DMS53 treated with DMSO at 0.1 percent for 48 hours (cell line): ENCODE data around the gene MRC2.
A peak's percentile ranks its signal among the peaks of the same experiment; 100 is the strongest.

ENCODE experiments used
- DNase-seq: peaks from one replicate; lab custom pipeline; 2025; ENCODE audit not compliant: unreplicated experiment; lab: John Stamatoyannopoulos, UW

Gene MRC2

DNA sequence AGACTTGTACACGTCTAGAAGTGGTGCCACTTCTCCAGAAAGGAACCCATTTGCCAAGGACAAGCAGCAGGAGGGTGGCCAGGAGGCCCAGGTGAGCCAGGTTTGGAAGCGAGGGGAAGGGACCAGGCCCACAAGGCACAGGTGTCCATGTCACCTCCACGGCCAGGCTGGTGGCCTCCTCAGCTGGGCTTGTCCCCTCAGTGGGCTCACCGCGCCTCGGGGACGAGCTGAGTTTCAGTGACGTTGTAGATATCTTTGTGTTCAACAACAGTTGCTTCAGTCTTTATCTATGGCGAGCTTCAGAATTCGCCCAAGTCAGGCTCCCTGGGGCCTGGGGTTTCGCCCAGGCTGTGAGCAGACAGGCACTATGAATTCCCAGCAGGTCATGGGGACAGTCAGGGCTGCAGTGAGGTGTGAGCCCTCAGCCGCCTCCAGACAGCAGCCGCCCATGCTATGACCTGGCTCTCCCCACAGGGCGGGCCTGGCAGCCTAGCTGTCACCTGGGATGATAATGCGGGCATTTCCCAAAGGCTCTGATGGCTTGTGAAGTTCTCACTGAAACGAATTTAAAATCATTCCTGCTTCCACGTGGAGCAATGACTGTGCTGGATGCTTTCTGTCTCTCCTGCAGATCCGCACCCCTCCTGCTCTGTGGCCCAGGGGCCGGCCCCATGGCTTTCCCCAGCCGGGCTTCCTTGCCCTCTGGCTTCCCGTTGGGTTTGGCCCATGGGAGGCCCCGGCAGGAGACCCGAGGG, 89.5 kb downstream of the MRC2 start:
- no peak for DNase-seq

- DNase-seq = no peak
Measured at GRCh38 chr17:62717589-62717855, 90.1 kb downstream of the MRC2 start.

DNA sequence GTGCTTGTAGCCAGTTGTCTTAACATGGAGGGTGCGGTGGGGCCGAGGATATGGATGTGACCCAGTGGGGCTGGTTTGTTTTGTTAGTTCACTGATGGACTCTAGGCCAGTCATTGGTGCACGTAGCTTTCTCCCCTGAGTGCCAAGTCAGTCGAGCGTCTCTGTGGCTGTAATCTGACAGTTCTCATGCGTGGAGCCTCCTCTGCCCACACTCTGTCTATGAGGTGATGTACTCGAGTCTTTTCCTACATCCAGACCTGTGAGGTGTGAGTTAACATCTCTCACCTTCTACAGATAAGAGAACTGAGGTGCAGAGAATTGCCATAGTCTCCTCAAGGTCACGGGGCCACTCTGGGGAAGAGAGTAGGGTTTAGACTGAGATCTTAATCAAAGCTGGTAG, 90.4 kb downstream of the MRC2 start:
- DNase-seq = no peak

GRCh38 chr17:62718429-62718828, 91.0 kb downstream of the MRC2 start:
- DNase-seq = no peak

GRCh38 chr17:62719586-62719985, 92.1 kb downstream of the MRC2 start:
- no peak for DNase-seq

DNA sequence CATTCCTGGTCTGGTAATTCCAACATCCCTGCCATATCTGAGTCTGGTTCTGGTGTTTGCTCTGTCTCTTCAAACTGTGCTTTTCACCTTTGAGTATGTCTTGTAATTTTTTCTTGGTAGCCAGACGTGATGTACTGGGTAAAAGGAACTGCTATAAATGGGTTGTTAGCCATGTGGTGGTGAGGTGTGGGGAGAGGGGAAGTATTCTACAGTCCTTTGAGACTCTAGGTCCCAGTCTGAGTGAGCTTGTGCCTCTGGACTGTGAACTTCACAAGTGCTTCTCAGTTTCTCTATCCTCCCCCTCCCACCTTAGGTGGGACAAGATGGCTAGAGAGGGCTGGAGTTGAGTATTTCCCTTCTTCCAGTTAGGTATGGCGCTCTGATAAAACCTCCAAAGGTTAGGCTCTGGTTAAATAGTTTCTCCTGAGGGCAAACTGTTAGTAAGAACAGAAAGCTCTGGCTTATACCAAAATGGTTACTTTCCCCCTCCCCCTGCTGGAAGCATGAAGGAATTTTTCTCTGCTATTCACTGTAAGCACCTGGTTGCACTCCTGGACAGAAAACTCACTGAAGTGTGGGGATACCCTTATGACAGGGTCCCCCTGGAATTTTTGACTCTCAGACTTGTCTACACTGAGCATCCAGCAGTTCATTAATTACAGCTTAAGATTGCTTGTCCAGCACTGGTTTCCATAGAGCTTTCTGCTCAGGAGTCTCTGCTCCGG, 92.8 kb downstream of the MRC2 start:
- DNase-seq = no peak

- DNase-seq = no peak
Measured at GRCh38 chr17:62722625-62723024, 95.2 kb downstream of the MRC2 start.

DNA sequence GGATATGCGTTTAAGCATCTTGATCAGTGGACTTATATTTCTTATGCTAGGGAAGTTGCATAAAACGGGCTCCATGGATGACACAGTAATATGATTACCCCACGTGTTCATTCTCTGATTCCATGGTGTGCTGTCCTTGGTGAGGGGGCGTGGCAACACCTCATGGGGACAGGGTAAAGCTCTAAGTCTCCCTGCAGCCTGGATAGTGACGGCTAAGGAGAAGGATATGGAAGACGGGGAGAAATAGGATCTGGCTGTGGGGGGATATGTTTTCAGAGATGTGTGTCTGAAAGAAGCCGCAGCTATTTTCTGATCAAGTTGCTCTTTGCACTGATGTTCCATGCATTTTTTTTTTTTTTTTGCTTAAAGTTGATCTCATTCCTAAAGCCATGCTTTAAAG, 96.4 kb downstream of the MRC2 start:
- DNase-seq = no peak

GRCh38 chr17:62724398-62725146, 97.1 kb downstream of the MRC2 start:
- no peak for DNase-seq

- DNase-seq = no peak
Measured at GRCh38 chr17:62725791-62726249, 98.3 kb downstream of the MRC2 start.

DNA sequence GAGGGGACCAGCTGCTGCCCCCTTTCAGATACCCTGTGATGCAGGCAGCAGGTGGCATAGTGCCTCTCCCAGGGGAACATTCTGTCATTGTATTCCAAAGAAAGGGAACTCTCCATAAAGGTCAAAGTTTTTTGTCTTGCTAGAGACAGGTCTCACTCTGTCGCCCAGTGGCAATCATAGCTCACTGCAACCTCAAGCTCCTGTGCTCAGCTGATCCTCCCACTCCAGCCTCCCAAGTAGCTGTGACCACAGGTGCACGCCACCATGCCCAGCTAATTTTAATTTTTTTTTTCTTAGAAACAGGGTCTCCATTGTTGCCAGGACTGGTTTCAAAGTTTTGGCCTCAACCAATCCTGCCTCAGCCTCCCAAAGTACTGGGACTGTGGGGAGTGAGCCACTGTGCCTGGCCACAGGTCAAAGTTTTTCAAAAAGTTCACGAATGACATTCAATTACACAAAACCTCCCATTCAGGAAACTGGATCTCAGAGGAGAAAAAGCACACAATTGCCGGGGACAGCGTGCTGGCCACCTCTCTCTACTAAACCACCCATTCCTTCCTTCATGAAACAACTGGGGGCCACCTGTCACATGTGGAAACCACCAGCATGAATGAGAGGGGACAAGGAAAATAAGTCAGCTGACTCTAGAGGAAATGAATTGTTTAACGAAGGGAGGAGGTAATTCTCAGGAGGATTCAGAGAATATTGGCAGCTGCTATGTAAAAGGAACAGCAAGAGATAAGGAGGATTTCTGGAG, 100.6 kb downstream of the MRC2 start:
- DNase-seq = no peak

GRCh38 chr17:62732125-62732524, 104.7 kb downstream of the MRC2 start:
- DNase-seq = no peak

DNA sequence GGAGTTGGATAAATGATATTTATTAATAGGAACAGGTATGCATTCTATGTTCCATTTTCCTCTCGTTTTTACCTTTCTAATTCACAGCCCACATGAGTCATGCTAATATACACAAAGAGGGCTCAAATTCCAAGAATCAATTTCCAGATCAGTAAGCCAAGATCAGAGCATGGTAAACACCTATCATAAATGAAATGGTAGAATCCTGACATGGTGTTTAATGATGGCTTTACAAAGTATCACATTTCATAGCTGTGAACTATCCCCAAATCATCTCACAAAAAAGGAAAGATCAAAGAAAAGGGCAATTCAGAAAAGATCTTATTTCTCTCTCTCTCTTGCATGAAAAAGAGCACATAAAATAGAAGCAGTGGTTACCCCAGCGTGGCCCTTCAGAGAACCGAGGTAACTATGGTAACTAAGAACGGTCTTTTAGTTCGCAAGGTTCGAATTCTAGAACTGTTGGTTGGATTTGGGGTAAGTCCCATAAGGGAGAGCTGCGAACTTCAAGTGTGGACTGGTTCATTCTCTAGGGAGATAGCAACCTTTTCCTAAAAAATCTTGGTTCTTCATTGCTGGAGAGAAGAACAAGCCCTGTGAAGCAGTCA, 107.7 kb downstream of the MRC2 start:
- DNase-seq = peak; percentile 76

DNA sequence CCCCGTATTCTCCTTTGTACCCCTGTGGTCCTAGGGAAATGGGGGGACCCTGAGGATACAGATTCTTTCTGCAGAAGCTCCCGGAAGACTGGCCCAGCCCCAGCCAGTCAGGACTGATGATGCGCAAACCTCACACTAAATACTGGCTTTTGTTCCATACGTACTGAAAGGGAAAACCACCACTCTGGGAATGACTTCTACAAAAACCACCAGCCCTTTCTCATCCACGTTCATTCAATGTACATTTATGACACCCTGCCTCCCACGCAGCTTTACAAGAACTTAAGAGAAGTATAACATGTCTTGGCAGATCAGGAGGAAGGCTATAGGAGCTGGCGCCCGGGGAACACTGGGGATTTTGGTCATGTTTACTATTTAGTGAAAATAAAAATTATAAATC, 110.0 kb downstream of the MRC2 start:
- no peak for DNase-seq

- no peak for DNase-seq
Measured at GRCh38 chr17:62738281-62738680, 110.8 kb downstream of the MRC2 start.

DNA sequence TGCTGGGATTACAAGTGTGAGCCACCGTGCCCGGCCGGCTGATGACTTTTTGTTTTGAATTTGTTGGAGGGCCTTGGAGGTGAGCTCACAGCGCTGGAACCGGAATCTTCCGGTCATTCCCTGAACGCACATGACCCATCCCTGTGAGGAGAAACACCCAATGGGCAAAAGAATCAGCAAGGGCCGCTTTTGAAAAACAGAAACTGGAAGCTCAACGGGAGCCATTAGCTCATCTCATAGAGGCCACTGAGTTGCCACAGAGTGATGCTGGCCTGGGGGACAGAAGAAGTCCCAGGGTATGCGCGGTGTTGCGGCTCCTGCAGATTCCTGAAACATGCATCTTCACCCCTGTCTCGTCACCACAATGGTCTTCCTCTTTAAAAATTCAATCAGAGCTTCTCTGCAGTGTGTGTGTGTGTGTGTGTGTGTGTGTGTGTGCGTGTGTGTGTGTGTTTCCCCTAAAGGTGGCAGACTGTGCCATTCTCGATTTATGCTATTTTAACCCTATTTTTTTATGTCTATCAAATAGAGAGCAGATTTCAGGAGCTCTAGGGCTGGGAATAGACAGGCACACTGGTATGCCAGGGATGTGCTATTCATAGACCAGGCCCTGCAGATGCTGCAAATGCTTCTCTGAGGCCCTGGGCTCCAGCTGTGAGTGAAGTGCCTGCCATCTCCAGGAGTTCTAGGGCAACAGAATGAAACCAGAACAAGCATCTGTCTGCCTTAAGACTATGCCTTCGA, 112.3 kb downstream of the MRC2 start:
- no peak for DNase-seq

DNA sequence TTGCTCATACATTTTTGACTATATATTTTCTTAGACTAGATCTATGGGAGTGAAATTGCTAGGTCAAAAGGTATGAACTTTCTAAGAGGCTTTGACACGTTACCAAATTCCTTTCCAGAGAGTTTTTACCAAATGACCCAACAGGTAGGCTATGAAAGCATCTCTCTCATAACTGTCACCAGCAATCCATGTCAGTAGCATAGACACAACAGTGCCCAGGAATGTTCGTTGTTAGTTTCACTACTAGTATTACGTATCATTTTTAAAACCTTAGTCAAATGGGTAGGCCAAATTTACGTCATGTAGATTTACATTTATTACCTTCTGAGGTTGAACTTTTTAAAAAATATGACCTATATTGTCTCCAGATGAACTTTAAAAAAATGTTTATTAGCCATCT, 113.8 kb downstream of the MRC2 start:
- no peak for DNase-seq
